Tibial artery (tissue), 4 donors: Measurements from ENCODE around the gene SYNDIG1.

ENCODE experiments used
- DNase-seq, 2 donors: peaks; one replicate each; pipeline ENCODE4 v3.0.0-alpha.2; 2019
- H3K27ac ChIP-seq, 2 donors: fragments of 200-600 bp; sonication (generic) in 1 of 2; 1 replicate in 1 of 2; 2 replicates in 1 of 2; pipeline ENCODE4 v1.5.1; 2018 to 2019; ENCODE audit warnings: mild to moderate bottlenecking in 1 of 2
- H3K27me3 ChIP-seq, 2 donors: fragments of 200-600 bp; sonication (generic) in 1 of 2; one replicate each; pipeline versions ENCODE4 v1.5.1 to v1.6.0; 2016 to 2019
- H3K36me3 ChIP-seq, 3 donors: fragments of 200-600 bp; sonication (generic) in 2 of 3; one replicate each; pipeline ENCODE4 v1.5.1; 2016 to 2019; ENCODE audit warnings: mild to moderate bottlenecking in 2 of 3
- H3K4me1 ChIP-seq, 4 donors: fragments of 200-600 bp; sonication (generic) in 2 of 4; 1 replicate in 3 of 4; 2 replicates in 1 of 4; pipeline ENCODE4 v1.5.1; 2016 to 2019
- H3K4me3 ChIP-seq, 2 donors: fragments of 200-600 bp; sonication (generic) in 1 of 2; 1 replicate in 1 of 2; 2 replicates in 1 of 2; pipeline ENCODE4 v1.5.1; 2018 to 2019; ENCODE audit warnings: mild to moderate bottlenecking in 2 of 2
- H3K9me3 ChIP-seq, 3 donors: fragments of 200-600 bp; sonication (generic) in 1 of 3; one replicate each; pipeline ENCODE4 v1.5.1; 2016 to 2019
- CTCF ChIP-seq, 2 experiments: fragments of 200-600 bp in 1 of 2; fragments of 450-650 bp in 1 of 2; IDR thresholded peaks; one replicate each; pipeline ENCODE4 v1.5.1; 2017 to 2019; ENCODE audit warnings: antibody characterized with exemption in 2 of 2, mild to moderate bottlenecking in 1 of 2, moderate library complexity in 1 of 2
- intact Hi-C: fragments of 100-400 bp; cut with DNase I; formaldehyde crosslinking; loops from one replicate; pipeline ENCODE4 v1.15.0; 2023; ENCODE audit warnings: low total_unique reads

SYNDIG1 gene

GRCh38 chr20:24501764-24502556 is 32.5 kb downstream of the SYNDIG1 start:
- Histone ChIP-seq H3K27me3 (no peaks in the 10 kb centered on the region), H3K9me3 (no peaks in the 10 kb centered on the region), H3K4me3 (no peak overlapping the region), H3K36me3 (no peaks in the 10 kb centered on the region), H3K27ac (peak overlapping the region; percentile 40 to 48), H3K4me1 (peaks cover 0 to 18% (median 7%) of the 10 kb centered on the region in 4 donors)
- intact Hi-C loops: no loop called here
- peak; percentile 81 to 87 for DNase-seq
- TF ChIP-seq CTCF (IDR thresholded peaks at IDR 0.05): no peak

DNA sequence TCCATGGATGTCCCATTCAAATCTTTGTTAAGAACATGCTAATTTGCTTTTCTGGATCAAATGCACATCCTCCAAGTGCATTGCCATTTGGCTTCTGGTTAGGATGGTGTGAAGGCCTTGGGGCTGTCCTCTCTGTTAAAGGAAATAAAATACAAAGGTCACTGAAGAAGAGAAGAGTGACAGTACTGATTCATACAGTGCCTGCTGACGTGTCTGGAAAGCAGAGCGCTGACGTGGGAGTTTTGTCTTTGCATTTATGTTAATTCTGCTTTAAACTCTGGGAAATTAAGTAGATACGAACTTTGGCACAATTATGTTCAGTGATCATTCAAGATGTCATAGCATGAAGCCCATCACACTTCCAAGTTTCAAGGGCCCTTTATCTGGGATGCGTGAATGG is 33.2 kb downstream of the SYNDIG1 start:
- Histone ChIP-seq H3K9me3 (no peaks in the 10 kb centered on the region), H3K27ac (peak overlapping the region in 1 of 2 donors; percentile 17), H3K4me3 (no peak overlapping the region), H3K36me3 (no peaks in the 10 kb centered on the region), H3K27me3 (no peaks in the 10 kb centered on the region), H3K4me1 (peaks cover 0 to 18% (median 7%) of the 10 kb centered on the region in 4 donors)
- TF ChIP-seq CTCF (IDR thresholded peaks at IDR 0.05): no peak
- intact Hi-C loops: no loop called here
- DNase-seq: no peak

GRCh38 chr20:24503352-24503931 is 34.0 kb downstream of the SYNDIG1 start:
- peaks cover 0 to 18% (median 7%) of the 10 kb centered on the region in 4 donors for H3K4me1 ChIP-seq
- no peaks in the 10 kb centered on the region for H3K9me3 ChIP-seq
- no peak for TF ChIP-seq CTCF (IDR thresholded peaks at IDR 0.05)
- no peaks in the 10 kb centered on the region for H3K27me3 ChIP-seq
- no peak for DNase-seq
- intact Hi-C loops: no loop called here
- no peaks in the 10 kb centered on the region for H3K36me3 ChIP-seq
- H3K27ac ChIP-seq: peak overlapping the region; percentile 28 to 46
- H3K4me3 ChIP-seq: no peak overlapping the region

- intact Hi-C loops: no loop called here
Observed at GRCh38 chr20:24504331-24505285, 35.2 kb downstream of the SYNDIG1 start.

More at GRCh38 chr20:24504331-24505285, 35.2 kb downstream of the SYNDIG1 start:
- H3K4me3 ChIP-seq: no peak overlapping the region
- H3K9me3 ChIP-seq: no peaks in the 10 kb centered on the region
- DNase-seq: no peak
- peaks cover 0 to 18% (median 7%) of the 10 kb centered on the region in 4 donors for H3K4me1 ChIP-seq
- H3K36me3 ChIP-seq: no peaks in the 10 kb centered on the region
- no peaks in the 10 kb centered on the region for H3K27me3 ChIP-seq
- no peak for TF ChIP-seq CTCF (IDR thresholded peaks at IDR 0.05)
- H3K27ac ChIP-seq: no peak overlapping the region
